ENCODE data around the gene CSNK1D. TPM values are rescaled to one million over a fixed set of nuclear protein-coding genes. Genes with fewer than 3 reads are reported as not detected.

CSNK1D gene
- total RNA-seq, 1 donor from 2014 or later, result 118 TPM

DNA sequence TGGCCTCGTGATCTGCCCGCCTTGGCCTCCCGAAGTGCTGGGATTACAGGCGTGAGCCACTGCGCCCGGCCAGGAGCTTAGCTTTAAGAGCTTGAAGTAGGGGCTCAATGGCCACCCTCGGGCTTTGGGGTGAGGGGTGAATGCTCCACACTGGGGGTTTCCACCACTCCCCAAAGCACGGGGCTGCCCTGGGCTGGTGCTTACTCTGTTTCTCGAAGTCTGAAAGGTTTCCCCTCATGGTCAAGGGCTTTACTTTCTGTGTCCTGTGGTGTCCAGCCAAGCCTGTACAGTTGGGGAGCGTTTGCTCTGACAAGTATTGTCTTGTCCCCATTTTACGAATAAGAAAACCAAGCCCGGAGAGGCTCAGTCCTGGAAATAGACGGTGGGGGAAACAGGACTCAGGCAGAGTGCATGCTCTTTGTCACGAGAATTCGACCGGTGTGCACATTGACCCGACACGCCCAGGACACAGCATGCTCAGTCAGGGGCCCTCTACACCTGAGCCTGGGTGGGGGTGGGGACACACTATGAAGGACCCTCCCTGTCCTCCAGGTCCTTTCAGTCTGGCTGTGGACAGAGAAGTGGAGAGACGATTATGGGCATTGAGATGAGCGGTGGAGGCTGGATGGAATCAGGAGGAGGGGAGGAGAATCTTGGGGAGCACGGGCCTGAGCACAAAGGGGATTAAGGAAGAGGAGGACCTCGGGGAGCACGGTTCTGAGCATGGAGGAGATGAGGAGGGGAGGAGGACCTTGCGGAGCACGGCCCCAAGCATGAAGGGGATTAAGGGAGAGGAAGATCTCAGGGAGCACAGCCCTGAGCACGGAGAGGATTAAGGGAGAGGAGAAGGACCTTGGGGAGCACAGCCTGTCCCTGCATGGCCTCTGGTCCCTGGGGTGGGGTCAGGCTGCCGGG is 36.4 kb upstream of the CSNK1D start:
- no peak overlapping the region for H3K27ac Mint-ChIP-seq (ENCODE audit: unreplicated experiment)
- no peaks in the 10 kb centered on the region for H3K4me1 Mint-ChIP-seq (ENCODE audit: unreplicated experiment)

DNA sequence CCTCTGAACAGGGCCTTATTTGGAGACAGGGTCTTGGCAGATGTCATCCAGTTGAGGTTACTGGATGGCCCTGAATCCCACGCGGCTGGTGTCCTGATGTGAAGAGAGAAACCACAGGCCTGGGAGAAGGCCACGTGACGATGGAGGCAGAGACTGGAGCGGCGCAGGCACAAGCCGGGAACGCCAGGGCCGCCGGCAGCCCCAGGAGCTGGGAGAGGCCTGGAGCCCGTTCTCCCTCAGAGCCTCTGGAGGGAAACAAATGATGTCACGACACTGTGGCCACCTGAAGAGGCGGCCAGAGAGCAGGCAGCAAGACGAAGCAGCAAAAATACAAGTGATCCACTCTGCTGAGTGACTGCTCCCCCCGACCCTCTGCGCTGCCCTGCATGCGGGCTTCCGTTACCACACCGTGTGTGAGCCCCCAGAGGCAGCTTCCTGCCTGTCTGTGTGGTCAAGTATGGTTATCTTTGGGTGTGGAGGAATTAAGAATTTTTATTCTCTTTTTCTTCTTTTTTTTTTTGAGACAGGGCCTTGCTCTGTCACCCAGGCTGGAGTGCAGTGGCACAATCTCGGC is 32.3 kb upstream of the CSNK1D start:
- no peaks in the 10 kb centered on the region for H3K36me3 Mint-ChIP-seq (ENCODE audit: unreplicated experiment)
- TF ChIP-seq, protein P1, sequence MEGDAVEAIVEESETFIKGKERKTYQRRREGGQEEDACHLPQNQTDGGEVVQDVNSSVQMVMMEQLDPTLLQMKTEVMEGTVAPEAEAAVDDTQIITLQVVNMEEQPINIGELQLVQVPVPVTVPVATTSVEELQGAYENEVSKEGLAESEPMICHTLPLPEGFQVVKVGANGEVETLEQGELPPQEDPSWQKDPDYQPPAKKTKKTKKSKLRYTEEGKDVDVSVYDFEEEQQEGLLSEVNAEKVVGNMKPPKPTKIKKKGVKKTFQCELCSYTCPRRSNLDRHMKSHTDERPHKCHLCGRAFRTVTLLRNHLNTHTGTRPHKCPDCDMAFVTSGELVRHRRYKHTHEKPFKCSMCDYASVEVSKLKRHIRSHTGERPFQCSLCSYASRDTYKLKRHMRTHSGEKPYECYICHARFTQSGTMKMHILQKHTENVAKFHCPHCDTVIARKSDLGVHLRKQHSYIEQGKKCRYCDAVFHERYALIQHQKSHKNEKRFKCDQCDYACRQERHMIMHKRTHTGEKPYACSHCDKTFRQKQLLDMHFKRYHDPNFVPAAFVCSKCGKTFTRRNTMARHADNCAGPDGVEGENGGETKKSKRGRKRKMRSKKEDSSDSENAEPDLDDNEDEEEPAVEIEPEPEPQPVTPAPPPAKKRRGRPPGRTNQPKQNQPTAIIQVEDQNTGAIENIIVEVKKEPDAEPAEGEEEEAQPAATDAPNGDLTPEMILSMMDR (IDR thresholded peaks at IDR 0.05), result no peak
- peaks cover 25% of the 10 kb centered on the region for H3K27me3 Mint-ChIP-seq (ENCODE audit: unreplicated experiment)
- H3K4me3 Mint-ChIP-seq (ENCODE audit: unreplicated experiment), result no peak overlapping the region
- no peaks in the 10 kb centered on the region for H3K9me3 Mint-ChIP-seq (ENCODE audit: unreplicated experiment)
- no peak overlapping the region for H3K27ac Mint-ChIP-seq (ENCODE audit: unreplicated experiment)
- peaks cover 4% of the 10 kb centered on the region for H3K4me1 Mint-ChIP-seq (ENCODE audit: unreplicated experiment)
- no peak for DNase-seq (ENCODE audit: extremely low spot score, unreplicated experiment)

More for the DNA sequence above, 36.4 kb upstream of the CSNK1D start:
- Mint-ChIP-seq H3K36me3 (ENCODE audit: unreplicated experiment) (no peaks in the 10 kb centered on the region), H3K27me3 (ENCODE audit: unreplicated experiment) (peaks cover 29% of the 10 kb centered on the region), H3K9me3 (ENCODE audit: unreplicated experiment) (no peaks in the 10 kb centered on the region), H3K4me3 (ENCODE audit: unreplicated experiment) (no peak overlapping the region)
- DNase-seq (ENCODE audit: extremely low spot score, unreplicated experiment), result no peak
- TF ChIP-seq, protein P1 (IDR thresholded peaks at IDR 0.05), result no peak

DNA sequence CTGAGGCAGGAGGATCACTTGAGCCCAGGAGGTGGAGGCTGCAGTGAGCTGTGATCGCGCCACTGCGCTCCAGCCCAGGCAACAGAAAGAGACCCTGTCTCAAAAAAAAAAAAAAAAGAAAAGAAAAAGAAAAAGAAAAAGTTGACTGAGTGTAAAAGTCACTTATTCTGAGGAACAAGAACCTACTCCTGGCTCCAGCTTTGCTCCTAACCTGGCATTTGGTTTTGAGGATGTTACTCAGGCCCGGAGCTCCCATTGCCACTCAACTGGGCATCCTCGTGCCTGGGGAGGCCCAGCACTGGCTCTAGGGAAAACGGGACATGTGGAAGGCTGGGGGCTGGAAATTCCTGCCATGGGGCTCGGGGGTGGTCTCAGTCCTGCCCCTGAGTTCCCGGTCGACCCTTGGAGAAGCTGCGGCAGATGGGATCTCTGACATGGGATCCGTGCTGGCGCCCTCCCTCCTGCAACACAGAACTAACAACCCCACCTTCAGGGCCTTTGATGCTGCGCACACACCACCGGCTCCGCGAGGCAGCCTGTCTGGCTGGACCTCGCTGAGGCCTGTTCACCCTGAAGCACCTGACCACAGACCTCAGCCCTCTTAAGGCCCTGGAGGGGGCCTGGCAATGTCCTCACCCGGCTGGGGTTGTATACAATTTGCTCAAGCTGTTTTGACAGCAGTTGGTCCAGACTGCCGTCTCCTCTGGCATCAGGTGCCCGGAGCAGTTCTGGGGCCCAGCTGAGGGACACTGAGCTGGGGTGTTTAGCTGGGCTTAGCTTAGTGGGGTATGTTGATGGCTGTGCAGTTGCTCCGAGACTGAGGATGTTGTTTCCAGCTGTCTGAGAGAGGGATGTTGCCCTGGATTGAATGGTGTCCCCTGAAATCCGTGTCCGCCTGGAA is 31.6 kb upstream of the CSNK1D start:
- peaks cover 20% of the 10 kb centered on the region for H3K27me3 Mint-ChIP-seq (ENCODE audit: unreplicated experiment)
- no peaks in the 10 kb centered on the region for H3K9me3 Mint-ChIP-seq (ENCODE audit: unreplicated experiment)
- no peak overlapping the region for H3K4me3 Mint-ChIP-seq (ENCODE audit: unreplicated experiment)
- TF ChIP-seq, protein P1 (IDR thresholded peaks at IDR 0.05), result no peak
- H3K27ac Mint-ChIP-seq (ENCODE audit: unreplicated experiment), result no peak overlapping the region
- H3K36me3 Mint-ChIP-seq (ENCODE audit: unreplicated experiment), result no peaks in the 10 kb centered on the region
- no peak for DNase-seq (ENCODE audit: extremely low spot score, unreplicated experiment)
- peaks cover 8% of the 10 kb centered on the region for H3K4me1 Mint-ChIP-seq (ENCODE audit: unreplicated experiment)

DNA sequence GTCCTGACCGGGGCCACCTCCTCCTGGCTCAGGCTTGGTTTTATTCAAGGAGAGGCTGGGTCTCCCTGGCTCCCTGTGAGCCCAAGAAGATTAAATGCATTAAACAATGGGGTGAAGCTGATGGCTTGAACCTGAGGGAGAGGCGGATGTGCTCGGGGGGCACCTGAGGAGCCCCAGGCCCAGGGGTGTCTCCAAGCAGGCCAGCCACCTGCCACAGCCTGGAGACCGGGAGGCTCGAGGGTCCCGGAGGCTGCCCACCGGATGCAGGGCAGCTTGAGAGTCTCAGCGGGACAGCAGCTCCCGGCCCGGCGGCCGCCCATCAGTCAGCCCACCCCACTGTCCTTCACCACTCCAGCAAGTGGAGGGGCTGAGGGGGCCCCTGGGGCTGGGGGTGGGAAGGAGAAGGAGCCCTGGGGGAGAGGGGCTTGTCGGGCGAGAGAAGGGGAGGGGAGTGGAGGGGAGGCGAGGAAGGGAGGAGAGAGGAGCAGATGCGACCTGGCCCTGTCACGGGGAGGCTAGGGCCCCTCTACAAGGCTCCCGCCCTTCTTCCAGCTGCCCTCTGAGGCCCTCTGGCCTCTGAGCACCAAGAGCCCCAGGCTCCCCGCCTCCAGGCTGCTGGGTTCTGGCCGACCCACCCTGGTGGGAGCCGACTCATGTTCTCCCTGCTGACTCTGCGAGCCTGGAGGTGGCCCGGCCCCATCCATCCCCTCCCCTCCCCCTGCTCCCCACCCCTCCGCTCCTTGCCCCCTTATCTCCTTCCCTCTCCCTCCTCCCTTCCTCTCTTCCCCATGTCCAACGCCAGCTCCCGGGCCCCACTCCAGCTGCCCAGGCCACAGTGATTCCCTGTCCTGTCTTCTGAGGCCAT is 30.7 kb upstream of the CSNK1D start:
- peaks cover 17% of the 10 kb centered on the region for H3K27me3 Mint-ChIP-seq (ENCODE audit: unreplicated experiment)
- peaks cover 12% of the 10 kb centered on the region for H3K4me1 Mint-ChIP-seq (ENCODE audit: unreplicated experiment)
- TF ChIP-seq, protein P1 (IDR thresholded peaks at IDR 0.05), result no peak
- no peaks in the 10 kb centered on the region for H3K9me3 Mint-ChIP-seq (ENCODE audit: unreplicated experiment)
- H3K4me3 Mint-ChIP-seq (ENCODE audit: unreplicated experiment), result no peak overlapping the region
- H3K27ac Mint-ChIP-seq (ENCODE audit: unreplicated experiment), result no peak overlapping the region
- DNase-seq (ENCODE audit: extremely low spot score, unreplicated experiment), result no peak
- H3K36me3 Mint-ChIP-seq (ENCODE audit: unreplicated experiment), result no peaks in the 10 kb centered on the region
